Lung (tissue), 12 donors: Measurements from ENCODE around the gene AFP. TPM values are rescaled to one million over a fixed set of nuclear protein-coding genes. Genes with fewer than 3 reads are reported as not detected.

Experiments
- ATAC-seq: fragments of 200-7000 bp; cut with Tn5 transposase; one replicate; pipeline ENCODE4 v1.9.1; 2020; ENCODE audit warnings: moderate number of reproducible peaks; ENCODE audit not compliant: insufficient read depth, low FRiP score
- DNase-seq, 3 donors: peaks; one replicate each; pipeline ENCODE4 v3.0.0-alpha.2; 2013 to 2017
- H3K27ac ChIP-seq, 2 donors: one replicate each; pipeline ENCODE4 v1.5.1; 2013; ENCODE audit warnings: mild to moderate bottlenecking in 2 of 2, moderate library complexity in 2 of 2, control low read depth in 1 of 2, inconsistent platforms in 1 of 2, low read depth in 1 of 2, low read length in 1 of 2
- H3K27me3 ChIP-seq, 3 donors: one replicate each; pipeline ENCODE4 v1.5.1; 2013; ENCODE audit warnings: low read length in 2 of 3; ENCODE audit not compliant: control insufficient read depth in 3 of 3, insufficient read depth in 3 of 3
- H3K36me3 ChIP-seq, 4 donors: one replicate each; pipeline ENCODE4 v1.5.1; 2013; ENCODE audit warnings: low read length in 4 of 4, mild to moderate bottlenecking in 1 of 4, moderate library complexity in 1 of 4; ENCODE audit not compliant: control insufficient read depth in 4 of 4, insufficient read depth in 4 of 4
- H3K4me1 ChIP-seq, 5 donors: one replicate each; pipeline ENCODE4 v1.5.1; 2013; ENCODE audit warnings: low read length in 5 of 5, mild to moderate bottlenecking in 2 of 5, moderate library complexity in 1 of 5; ENCODE audit not compliant: control insufficient read depth in 5 of 5, insufficient read depth in 5 of 5
- H3K4me3 ChIP-seq: one replicate; pipeline ENCODE4 v1.5.1; 2013; ENCODE audit warnings: mild to moderate bottlenecking, control low read depth, moderate library complexity
- H3K9ac ChIP-seq, 2 donors: one replicate each; pipeline ENCODE4 v1.5.1; 2013; ENCODE audit warnings: low read length in 2 of 2, control low read depth in 1 of 2; ENCODE audit not compliant: insufficient read depth in 1 of 2
- H3K9me3 ChIP-seq, 4 donors: one replicate each; pipeline ENCODE4 v1.5.1; 2013; ENCODE audit warnings: low read length in 3 of 4, mild to moderate bottlenecking in 1 of 4, moderate library complexity in 1 of 4; ENCODE audit not compliant: control insufficient read depth in 4 of 4, insufficient read depth in 3 of 4
- WGBS, 2 donors: extraction: QIAGEN DNeasy Blood & Tissue Kit; methylation state at CpG; one replicate each; pipeline ENCODE4 v1.1.7; 2013; 5-methylcytosine and 5-hydroxymethylcytosine counted together
- polyA plus RNA-seq, 2 donors: library from polyadenylated mRNA; stranded (reverse); fragments of 200-250 nt; gene quantifications; one replicate each; pipeline ENCODE4 v1.2.1, GENCODE V29; 2013
- total RNA-seq, 2 donors: library from RNA; depleted of rRNA in 1 of 2; stranded (reverse); fragments of >200 nt in 1 of 2; gene quantifications; one replicate each; pipeline ENCODE4 v1.2.1, GENCODE V29; 2014 to 2021
- TF ChIP-seq, protein P1 (sequence below): IDR thresholded peaks from 2 replicates; pipeline ENCODE4 v1.5.1; 2012; ENCODE audit warnings: mild to moderate bottlenecking; ENCODE audit errors: control extremely low read depth, extremely low read depth
- donor health status: control.
- donor health status: control.
- donor health status: Bipolar disorder and iron deficiency.
- donor health status: healthy.
- donor health status: DM: yes; HTN: yes; CAD: no.

The AFP gene
- total and polyA plus RNA-seq, 4 donors = 0.11 to 1.3 TPM; not detected in 2

DNA sequence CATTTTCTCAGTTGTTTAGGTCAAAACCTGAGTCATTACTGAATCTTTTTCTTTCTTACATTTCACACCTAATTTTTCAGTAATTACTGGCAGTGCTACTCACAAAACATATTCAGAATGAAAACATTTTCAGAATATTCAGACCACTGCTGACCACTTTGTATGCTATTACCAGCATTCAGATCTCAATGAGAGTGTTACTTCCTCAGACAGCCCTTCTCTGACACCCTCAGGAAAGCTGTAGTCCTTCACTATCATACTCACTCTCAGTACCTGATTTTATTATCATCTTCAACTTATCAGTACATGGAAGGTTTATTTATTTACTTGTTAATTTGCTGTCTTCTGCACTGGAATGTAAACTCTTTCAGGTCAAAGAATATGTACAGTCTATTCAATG, 44.2 kb upstream of the AFP start:
- no peaks in the 10 kb centered on the region for H3K4me1 ChIP-seq
- ATAC-seq (no peak), DNase-seq (no peak)
- no peak overlapping the region for H3K27ac ChIP-seq
- TF ChIP-seq, protein P1, sequence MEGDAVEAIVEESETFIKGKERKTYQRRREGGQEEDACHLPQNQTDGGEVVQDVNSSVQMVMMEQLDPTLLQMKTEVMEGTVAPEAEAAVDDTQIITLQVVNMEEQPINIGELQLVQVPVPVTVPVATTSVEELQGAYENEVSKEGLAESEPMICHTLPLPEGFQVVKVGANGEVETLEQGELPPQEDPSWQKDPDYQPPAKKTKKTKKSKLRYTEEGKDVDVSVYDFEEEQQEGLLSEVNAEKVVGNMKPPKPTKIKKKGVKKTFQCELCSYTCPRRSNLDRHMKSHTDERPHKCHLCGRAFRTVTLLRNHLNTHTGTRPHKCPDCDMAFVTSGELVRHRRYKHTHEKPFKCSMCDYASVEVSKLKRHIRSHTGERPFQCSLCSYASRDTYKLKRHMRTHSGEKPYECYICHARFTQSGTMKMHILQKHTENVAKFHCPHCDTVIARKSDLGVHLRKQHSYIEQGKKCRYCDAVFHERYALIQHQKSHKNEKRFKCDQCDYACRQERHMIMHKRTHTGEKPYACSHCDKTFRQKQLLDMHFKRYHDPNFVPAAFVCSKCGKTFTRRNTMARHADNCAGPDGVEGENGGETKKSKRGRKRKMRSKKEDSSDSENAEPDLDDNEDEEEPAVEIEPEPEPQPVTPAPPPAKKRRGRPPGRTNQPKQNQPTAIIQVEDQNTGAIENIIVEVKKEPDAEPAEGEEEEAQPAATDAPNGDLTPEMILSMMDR = no peak
- no peaks in the 10 kb centered on the region for H3K36me3 ChIP-seq
- no peaks in the 10 kb centered on the region for H3K9me3 ChIP-seq
- no peaks in the 10 kb centered on the region for H3K27me3 ChIP-seq
- H3K4me3 ChIP-seq = no peak overlapping the region
- H3K9ac ChIP-seq = no peak overlapping the region

DNA sequence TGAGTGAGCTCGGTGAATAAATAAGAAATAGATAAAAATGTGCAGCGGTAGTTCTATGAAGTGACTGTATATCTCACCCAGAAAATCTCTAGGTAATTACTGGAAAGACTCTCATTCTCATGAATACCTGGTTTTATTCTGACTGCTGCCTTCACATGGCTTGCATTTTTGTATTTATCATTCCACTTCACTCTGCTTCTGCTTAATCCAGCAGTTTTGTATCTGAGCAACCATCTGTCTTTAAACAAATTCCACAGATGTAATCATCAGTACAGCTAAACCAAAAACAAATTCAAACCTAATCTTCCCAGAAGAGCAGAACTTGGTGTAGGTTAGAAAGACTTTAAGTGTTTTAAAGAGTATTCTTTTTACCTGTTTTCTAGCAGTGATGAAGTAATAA, 43.1 kb upstream of the AFP start:
- 88 to 94% methylated on average over 2 of the region's 2 CpGs for WGBS, 2 donors

DNA sequence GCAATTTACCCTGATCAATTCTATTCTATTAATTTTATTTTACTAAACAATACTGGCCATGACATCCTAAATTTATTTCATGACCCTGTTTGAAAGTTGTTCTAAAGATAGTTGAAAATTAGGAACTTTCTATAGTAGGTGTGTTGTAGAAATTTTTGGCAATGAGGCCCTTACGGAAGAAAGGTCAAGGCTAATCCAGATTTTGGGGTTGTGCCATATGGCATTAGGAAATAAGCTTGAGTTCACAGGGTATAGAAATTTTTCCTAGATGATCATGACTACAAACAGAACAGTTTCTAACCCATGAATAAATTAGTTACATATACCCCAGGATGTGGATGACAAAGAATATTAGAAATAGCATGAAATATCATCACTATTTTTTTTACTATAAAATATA, 39.7 kb upstream of the AFP start:
- DNase-seq (no peak), ATAC-seq (no peak)
- no peak overlapping the region for H3K4me3 ChIP-seq
- no peaks in the 10 kb centered on the region for H3K36me3 ChIP-seq
- no peaks in the 10 kb centered on the region for H3K9me3 ChIP-seq
- 90 to 94% methylated on average over 1 of the region's 1 CpG for WGBS, 2 donors
- no peak overlapping the region for H3K9ac ChIP-seq
- H3K27ac ChIP-seq = no peak overlapping the region
- H3K4me1 ChIP-seq = no peaks in the 10 kb centered on the region
- TF ChIP-seq, protein P1 = no peak
- no peaks in the 10 kb centered on the region for H3K27me3 ChIP-seq

More for the DNA sequence above, 43.1 kb upstream of the AFP start:
- TF ChIP-seq, protein P1 = no peak
- no peak for ATAC-seq
- no peak overlapping the region for H3K27ac ChIP-seq
- no peaks in the 10 kb centered on the region for H3K9me3 ChIP-seq
- no peaks in the 10 kb centered on the region for H3K27me3 ChIP-seq
- no peak overlapping the region for H3K4me3 ChIP-seq
- no peaks in the 10 kb centered on the region for H3K4me1 ChIP-seq
- H3K36me3 ChIP-seq = no peaks in the 10 kb centered on the region
- no peak for DNase-seq
- H3K9ac ChIP-seq = no peak overlapping the region
